Vagina (tissue), 2 donors: ENCODE results near the gene TMCO6. TPM values are rescaled to one million over a fixed set of nuclear protein-coding genes. Genes with fewer than 3 reads are reported as not detected.

Experiments used
- DNase-seq, 2 donors: peaks; one replicate each; pipeline ENCODE4 v3.0.0-alpha.2; 2017; ENCODE audit errors: extremely low spot score in 2 of 2
- H3K27ac ChIP-seq: fragments of 200-600 bp; sonication (generic); one replicate; pipeline ENCODE4 v1.5.1; 2019
- H3K27me3 ChIP-seq: fragments of 200-600 bp; sonication (generic); one replicate; pipeline ENCODE4 v1.5.1; 2019
- H3K36me3 ChIP-seq, 2 donors: fragments of 200-600 bp; sonication (generic); one replicate each; pipeline ENCODE4 v1.5.1; 2017 to 2019
- H3K4me1 ChIP-seq: fragments of 200-600 bp; sonication (generic); one replicate; pipeline ENCODE4 v1.5.1; 2019
- H3K4me3 ChIP-seq, 2 donors: fragments of 200-600 bp; sonication (generic); 1 replicate in 1 of 2; 2 replicates in 1 of 2; pipeline ENCODE4 v1.5.1; 2016 to 2019
- H3K9me3 ChIP-seq: fragments of 200-600 bp; sonication (generic); one replicate; pipeline ENCODE4 v1.5.1; 2019
- POLR2A ChIP-seq, 2 donors: fragments of 450-650 bp; IDR thresholded peaks; one replicate each; pipeline ENCODE4 v1.6.1; 2017; ENCODE audit warnings: antibody characterized with exemption in 2 of 2, mild to moderate bottlenecking in 2 of 2, moderate library complexity in 2 of 2
- POLR2AphosphoS5 ChIP-seq, 2 donors: sonication (generic); formaldehyde crosslinking; IDR thresholded peaks; one replicate each; pipeline ENCODE4 v1.9.0; 2017; ENCODE audit warnings: antibody characterized with exemption in 2 of 2, mild to moderate bottlenecking in 2 of 2, low read depth in 1 of 2; ENCODE audit not compliant: insufficient read depth in 1 of 2
- intact Hi-C: fragments of 100-400 bp; cut with DNase I; formaldehyde crosslinking; loops from one replicate; pipeline ENCODE4 v1.15.1; 2023
- total RNA-seq: library from RNA; depleted of rRNA; stranded (reverse); fragments of >200 nt; gene quantifications from one replicate; pipeline ENCODE4 v1.2.3, GENCODE V29; 2016
- TF ChIP-seq, protein P1 (sequence below), 3 experiments: fragments of 450-650 bp in 2 of 3; fragments of 200-600 bp in 1 of 3; sonication (generic) in 1 of 3; IDR thresholded peaks; one replicate each; pipeline ENCODE4 v1.5.1; 2017 to 2019; ENCODE audit warnings: antibody characterized with exemption in 3 of 3, mild to moderate bottlenecking in 2 of 3, moderate library complexity in 2 of 3

TMCO6 gene
- total RNA-seq, 1 donor from 2014 or later, result 16.5 TPM

DNA sequence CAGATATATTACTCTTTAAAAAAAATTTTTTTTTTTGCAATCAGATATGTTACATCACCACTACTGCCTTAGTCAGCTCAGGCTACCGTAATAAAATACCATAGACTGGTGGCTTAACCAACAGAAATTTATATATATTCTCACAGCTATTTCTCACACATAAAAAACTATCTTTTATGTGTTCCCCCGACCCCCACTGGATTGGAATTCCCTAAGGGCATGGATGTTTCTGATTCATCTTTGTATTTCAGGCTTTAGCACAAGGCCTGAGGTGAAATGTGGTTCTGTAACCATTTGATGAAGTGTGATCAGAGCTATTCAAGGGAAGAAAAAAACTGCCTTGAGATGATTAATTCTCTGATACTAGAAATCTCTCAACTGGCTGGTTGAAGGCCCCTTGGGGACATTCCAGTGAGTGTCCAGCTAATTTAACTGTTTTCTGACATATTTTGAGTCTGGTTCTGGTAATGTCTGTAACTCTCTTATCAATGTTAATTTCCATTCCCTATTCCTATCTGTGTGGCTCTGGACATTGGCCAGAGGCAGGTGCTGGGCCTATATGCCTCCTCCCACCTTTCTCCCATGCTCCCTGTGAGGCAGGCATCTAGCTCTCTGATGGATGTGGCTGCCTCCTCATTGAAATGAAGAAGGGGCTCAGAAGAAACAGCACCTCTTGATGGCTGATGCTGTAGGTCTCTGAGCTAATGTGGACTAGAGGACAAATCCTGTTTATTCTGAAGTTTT lies 8.8 kb upstream of the TMCO6 start:
- Histone ChIP-seq H3K4me1 (peaks cover 25% of the 10 kb centered on the region), H3K27ac (no peak overlapping the region), H3K36me3 (no peaks in the 10 kb centered on the region), H3K4me3 (peak overlapping the region in 1 of 2 donors; percentile 55), H3K9me3 (no peaks in the 10 kb centered on the region), H3K27me3 (no peaks in the 10 kb centered on the region)
- intact Hi-C loops, result loop anchor here (10.0 kb wide), 1 partner anchor 66 kb away; the partner anchor contains the start of genes APBB3 and SLC35A4
- TF ChIP-seq, protein P1, sequence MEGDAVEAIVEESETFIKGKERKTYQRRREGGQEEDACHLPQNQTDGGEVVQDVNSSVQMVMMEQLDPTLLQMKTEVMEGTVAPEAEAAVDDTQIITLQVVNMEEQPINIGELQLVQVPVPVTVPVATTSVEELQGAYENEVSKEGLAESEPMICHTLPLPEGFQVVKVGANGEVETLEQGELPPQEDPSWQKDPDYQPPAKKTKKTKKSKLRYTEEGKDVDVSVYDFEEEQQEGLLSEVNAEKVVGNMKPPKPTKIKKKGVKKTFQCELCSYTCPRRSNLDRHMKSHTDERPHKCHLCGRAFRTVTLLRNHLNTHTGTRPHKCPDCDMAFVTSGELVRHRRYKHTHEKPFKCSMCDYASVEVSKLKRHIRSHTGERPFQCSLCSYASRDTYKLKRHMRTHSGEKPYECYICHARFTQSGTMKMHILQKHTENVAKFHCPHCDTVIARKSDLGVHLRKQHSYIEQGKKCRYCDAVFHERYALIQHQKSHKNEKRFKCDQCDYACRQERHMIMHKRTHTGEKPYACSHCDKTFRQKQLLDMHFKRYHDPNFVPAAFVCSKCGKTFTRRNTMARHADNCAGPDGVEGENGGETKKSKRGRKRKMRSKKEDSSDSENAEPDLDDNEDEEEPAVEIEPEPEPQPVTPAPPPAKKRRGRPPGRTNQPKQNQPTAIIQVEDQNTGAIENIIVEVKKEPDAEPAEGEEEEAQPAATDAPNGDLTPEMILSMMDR (IDR thresholded peaks at IDR 0.05), result no peak
- TF ChIP-seq POLR2AphosphoS5 (IDR thresholded peaks at IDR 0.05; ENCODE audit: insufficient read depth in 1 of 2, low read depth in 1 of 2) (no peak), POLR2A (IDR thresholded peaks at IDR 0.05) (no peak)
- DNase-seq, result no peak

DNA sequence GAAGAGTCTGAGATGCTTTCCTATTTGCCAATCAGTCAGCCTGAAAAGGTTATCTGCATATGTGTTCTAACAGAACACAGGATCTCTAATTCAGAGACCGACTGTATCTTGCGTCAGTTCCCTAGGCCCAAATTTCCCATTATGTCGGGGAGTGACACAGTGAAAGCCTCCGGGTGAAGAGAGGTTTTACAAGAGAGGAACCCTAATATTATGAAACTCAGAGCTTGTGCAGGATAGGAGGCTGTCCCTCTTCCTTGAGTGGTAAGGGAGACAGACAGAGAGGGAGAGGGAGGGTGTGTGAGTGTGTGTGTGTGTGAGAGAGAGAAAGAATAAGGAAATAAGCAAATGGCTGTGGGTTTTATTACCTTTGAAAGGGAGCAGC lies 8.2 kb upstream of the TMCO6 start:
- TF ChIP-seq POLR2AphosphoS5 (IDR thresholded peaks at IDR 0.05; ENCODE audit: insufficient read depth in 1 of 2, low read depth in 1 of 2) (no peak), POLR2A (IDR thresholded peaks at IDR 0.05) (no peak)
- TF ChIP-seq, protein P1 (IDR thresholded peaks at IDR 0.05), result no peak
- H3K9me3 ChIP-seq, result no peaks in the 10 kb centered on the region
- H3K4me1 ChIP-seq, result peaks cover 25% of the 10 kb centered on the region
- no peak overlapping the region for H3K27ac ChIP-seq
- H3K27me3 ChIP-seq, result no peaks in the 10 kb centered on the region
- intact Hi-C loops, result loop anchor here (10.0 kb wide), 1 partner anchor 66 kb away; the partner anchor contains the start of genes APBB3 and SLC35A4
- DNase-seq, result no peak
- H3K36me3 ChIP-seq, result no peaks in the 10 kb centered on the region
- H3K4me3 ChIP-seq, result peak overlapping the region in 1 of 2 donors; percentile 55

DNA sequence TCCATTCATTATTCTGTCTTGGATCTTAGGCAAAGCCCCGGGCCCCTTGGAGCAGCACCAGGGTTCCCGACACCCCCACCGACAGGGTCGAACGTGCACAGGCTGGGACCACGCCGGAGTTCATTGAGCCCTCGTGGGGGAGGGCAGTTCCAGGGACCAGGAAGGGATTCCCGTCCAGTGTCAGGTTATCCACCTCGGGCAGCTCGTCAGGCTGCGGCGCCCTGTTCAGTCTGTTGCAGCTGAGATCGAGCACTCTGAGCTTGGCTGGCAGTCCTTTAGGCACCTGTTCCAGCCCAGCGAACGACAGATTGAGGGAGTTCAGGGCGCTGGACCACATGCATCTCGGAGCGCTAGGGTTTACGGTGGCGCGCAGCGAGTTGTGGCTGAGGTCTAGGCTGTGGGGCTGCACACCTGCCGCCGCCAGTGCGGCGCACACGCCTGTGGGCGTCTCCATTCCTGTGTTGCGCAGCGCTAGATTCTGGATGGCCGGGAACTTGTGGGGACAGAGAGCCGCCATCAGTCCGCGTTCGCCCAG lies 7.4 kb upstream of the TMCO6 start:
- H3K9me3 ChIP-seq, result no peaks in the 10 kb centered on the region
- peak overlapping the region; percentile 72 for H3K27ac ChIP-seq
- H3K27me3 ChIP-seq, result no peaks in the 10 kb centered on the region
- H3K4me3 ChIP-seq, result peak overlapping the region; percentile 50 to 55
- H3K36me3 ChIP-seq, result no peaks in the 10 kb centered on the region
- TF ChIP-seq, protein P1 (IDR thresholded peaks at IDR 0.05), result no peak
- TF ChIP-seq POLR2A (IDR thresholded peaks at IDR 0.05) (no peak), POLR2AphosphoS5 (IDR thresholded peaks at IDR 0.05; ENCODE audit: insufficient read depth in 1 of 2, low read depth in 1 of 2) (no peak)
- DNase-seq, result no peak
- intact Hi-C loops, result loop anchor here (10.0 kb wide), 1 partner anchor 67 kb away; the partner anchor contains the start of genes APBB3 and SLC35A4
- peaks cover 25% of the 10 kb centered on the region for H3K4me1 ChIP-seq

DNA sequence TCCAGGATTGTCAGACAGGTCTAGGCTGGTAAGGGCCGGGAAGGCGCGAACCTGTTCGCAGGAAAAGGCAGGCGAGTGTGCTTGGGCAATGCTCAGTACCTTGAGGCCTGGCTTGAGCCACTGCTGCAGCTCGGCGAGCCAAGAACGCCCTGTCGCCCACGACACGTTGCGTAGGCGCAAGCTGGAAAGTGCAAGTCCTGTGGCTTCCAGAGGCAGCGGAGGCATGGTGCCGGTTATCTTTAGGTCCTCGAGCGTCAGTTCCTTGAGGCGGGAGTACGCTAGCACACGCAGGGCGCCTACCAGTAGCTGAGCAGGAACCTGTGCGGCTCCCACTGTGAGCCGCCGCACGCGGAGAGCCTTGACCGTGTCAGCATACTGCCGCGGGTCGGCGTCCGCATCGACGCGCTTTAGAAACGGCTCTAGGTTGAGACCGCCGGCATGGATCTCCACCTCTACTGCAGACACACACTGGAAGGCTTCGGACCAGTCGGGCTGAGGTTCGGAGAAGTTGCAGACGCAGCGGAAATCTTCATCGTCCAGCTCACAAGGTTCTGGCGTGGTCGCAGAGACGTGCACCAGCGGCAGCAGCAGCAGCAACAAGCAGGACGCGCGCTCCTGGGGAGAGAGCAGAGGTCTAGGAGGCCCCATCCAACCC lies 6.8 kb upstream of the TMCO6 start:
- peaks cover 25% of the 10 kb centered on the region for H3K4me1 ChIP-seq
- H3K27me3 ChIP-seq, result no peaks in the 10 kb centered on the region
- peak overlapping the region; percentile 50 to 55 for H3K4me3 ChIP-seq
- H3K27ac ChIP-seq, result peak overlapping the region; percentile 72
- intact Hi-C loops, result loop anchor here (10.0 kb wide), 1 partner anchor 68 kb away; the partner anchor contains the start of genes APBB3 and SLC35A4
- no peaks in the 10 kb centered on the region for H3K9me3 ChIP-seq
- no peaks in the 10 kb centered on the region for H3K36me3 ChIP-seq
- DNase-seq, result no peak
- TF ChIP-seq, protein P1 (IDR thresholded peaks at IDR 0.05), result no peak
- TF ChIP-seq POLR2AphosphoS5 (IDR thresholded peaks at IDR 0.05; ENCODE audit: insufficient read depth in 1 of 2, low read depth in 1 of 2), result peak in 1 of 2 donors; percentile 50
